Naive thymus-derived CD4-positive, alpha-beta T cell (primary cell): ENCODE results near the gene DAB2IP. TPM values are rescaled to one million over a fixed set of nuclear protein-coding genes. Genes with fewer than 3 reads are reported as not detected.

Experiments
- ATAC-seq: fragments of 150-1000 bp; cut with Tn5 transposase; 2 replicates; pipeline ENCODE4 v1.10.0; 2021; ENCODE audit warnings: mild to moderate bottlenecking, moderate library complexity
- CTCF ChIA-PET: fragments of 350-600 bp; sonication (Branson Sonifier 250); formaldehyde crosslinking; loops from one replicate; lab custom pipeline; 2021; ENCODE audit warnings: antibody characterized with exemption; lab: Charles Lee
- POLR2A ChIA-PET: fragments of 350-600 bp; sonication (Branson Sonifier 250); formaldehyde crosslinking; loops from one replicate; lab custom pipeline; 2021; ENCODE audit warnings: antibody characterized with exemption, inconsistent platforms; lab: Charles Lee
- DNase-seq, 9 donors: peaks; one replicate each; pipeline versions ENCODE4 v3.0.0 to v3.0.0-alpha.2; 2020 to 2022; ENCODE audit warnings: mixed read lengths in 1 of 9
- H3K27ac ChIP-seq: one replicate; pipeline ENCODE4 v1.7.0; 2013; ENCODE audit warnings: mild to moderate bottlenecking, low read depth, low read length, moderate library complexity
- H3K27me3 ChIP-seq, 2 donors: one replicate each; pipeline ENCODE4 v1.7.0; 2013; ENCODE audit warnings: low read length in 2 of 2, mild to moderate bottlenecking in 2 of 2, moderate library complexity in 2 of 2; ENCODE audit not compliant: control insufficient read depth in 2 of 2, insufficient read depth in 2 of 2
- H3K36me3 ChIP-seq, 3 experiments: 1 replicate in 2 of 3; 2 replicates in 1 of 3; pipeline ENCODE4 v1.7.0; 2013; ENCODE audit warnings: low read length in 3 of 3, mild to moderate bottlenecking in 3 of 3, moderate library complexity in 1 of 3; ENCODE audit not compliant: insufficient read depth in 3 of 3, control insufficient read depth in 2 of 3
- H3K4me1 ChIP-seq, 2 donors: one replicate each; pipeline ENCODE4 v1.7.0; 2013; ENCODE audit warnings: low read length in 2 of 2, mild to moderate bottlenecking in 2 of 2, moderate library complexity in 1 of 2; ENCODE audit not compliant: control insufficient read depth in 2 of 2, insufficient read depth in 2 of 2
- H3K4me3 ChIP-seq: 2 replicates; pipeline ENCODE4 v1.7.0; 2013; ENCODE audit warnings: mild to moderate bottlenecking, low read length
- H3K9me3 ChIP-seq, 3 experiments: 1 replicate in 2 of 3; 2 replicates in 1 of 3; pipeline ENCODE4 v1.7.0; 2013; ENCODE audit warnings: low read length in 3 of 3; ENCODE audit not compliant: control insufficient read depth in 2 of 3
- H3K27ac Mint-ChIP-seq, 9 donors: one replicate each; pipeline ENCODE4 v1.8.0; 2020 to 2022; ENCODE audit warnings: mixed read lengths in 9 of 9, mild to moderate bottlenecking in 8 of 9, moderate library complexity in 5 of 9, inconsistent platforms in 2 of 9
- H3K27me3 Mint-ChIP-seq, 5 donors: one replicate each; pipeline ENCODE4 v1.8.0; 2021 to 2022; ENCODE audit warnings: mixed read lengths in 5 of 5, mild to moderate bottlenecking in 1 of 5
- H3K36me3 Mint-ChIP-seq, 5 donors: one replicate each; pipeline ENCODE4 v1.8.0; 2020 to 2022; ENCODE audit warnings: mixed read lengths in 5 of 5, mild to moderate bottlenecking in 3 of 5, inconsistent platforms in 1 of 5
- H3K4me1 Mint-ChIP-seq, 7 donors: one replicate each; pipeline ENCODE4 v1.8.0; 2020 to 2022; ENCODE audit warnings: mixed read lengths in 7 of 7, mild to moderate bottlenecking in 3 of 7, inconsistent platforms in 1 of 7
- H3K4me3 Mint-ChIP-seq, 10 donors: one replicate each; pipeline ENCODE4 v1.8.0; 2020 to 2022; ENCODE audit warnings: mild to moderate bottlenecking in 10 of 10, mixed read lengths in 10 of 10, moderate library complexity in 6 of 10, inconsistent platforms in 2 of 10
- H3K9me3 Mint-ChIP-seq, 11 donors: one replicate each; pipeline ENCODE4 v1.8.0; 2020 to 2022; ENCODE audit warnings: mixed read lengths in 11 of 11, mild to moderate bottlenecking in 4 of 11, inconsistent platforms in 1 of 11, moderate library complexity in 1 of 11
- intact Hi-C, 2 donors: fragments of 100-400 bp; cut with micrococcal nuclease; formaldehyde crosslinking; loops; one replicate each; pipeline ENCODE4 v1.15.1; 2023
- polyA plus RNA-seq, 2 donors: library from polyadenylated mRNA; unstranded; fragments of 300-500 nt; fragmentation: Illumina TruSeq; gene quantifications; one replicate each; pipeline ENCODE4 v1.2.3, GENCODE V29; 2021
- total RNA-seq, 6 experiments: library from RNA in 5 of 6; stranded (reverse) in 5 of 6; gene quantifications; 1 replicate in 5 of 6; 2 replicates in 1 of 6; pipeline ENCODE4 v1.2.3 and lab custom pipeline; 2021 to 2026

DAB2IP gene
- total and polyA plus RNA-seq, 7 experiments from 2014 or later = 0.15 TPM; not detected in 6

GRCh38 chr9:121674952-121675351, 23.5 kb downstream of the DAB2IP start:
- Mint-ChIP-seq H3K36me3 (no peaks in the 10 kb centered on the region), H3K4me1 (no peaks in the 10 kb centered on the region), H3K9me3 (peaks cover 0 to 5% (median 0%) of the 10 kb centered on the region in 11 donors), H3K4me3 (no peak overlapping the region), H3K27me3 (peaks cover 0 to 39% (median 9%) of the 10 kb centered on the region in 5 donors), H3K27ac (no peak overlapping the region)
- Histone ChIP-seq H3K27me3 (no peaks in the 10 kb centered on the region), H3K4me3 (no peak overlapping the region), H3K9me3 (no peaks in the 10 kb centered on the region), H3K36me3 (no peaks in the 10 kb centered on the region), H3K4me1 (no peaks in the 10 kb centered on the region), H3K27ac (no peak overlapping the region)
- ATAC-seq (no peak), DNase-seq (no peak)
- ChIA-PET CTCF (no interaction called here), POLR2A (no interaction called here)
- intact Hi-C loops = no loop called here

GRCh38 chr9:121675381-121675780, 23.9 kb downstream of the DAB2IP start:
- no peaks in the 10 kb centered on the region for H3K36me3 Mint-ChIP-seq
- DNase-seq = no peak
- H3K9me3 Mint-ChIP-seq = peaks cover 0 to 5% (median 0%) of the 10 kb centered on the region in 11 donors
- no peak overlapping the region for H3K4me3 Mint-ChIP-seq
- no peak overlapping the region for H3K27ac Mint-ChIP-seq
- Histone ChIP-seq H3K36me3 (no peaks in the 10 kb centered on the region), H3K9me3 (no peaks in the 10 kb centered on the region), H3K4me1 (no peaks in the 10 kb centered on the region), H3K4me3 (no peak overlapping the region), H3K27me3 (no peaks in the 10 kb centered on the region), H3K27ac (no peak overlapping the region)
- ChIA-PET POLR2A (no interaction called here), CTCF (no interaction called here)
- intact Hi-C loops = no loop called here
- no peaks in the 10 kb centered on the region for H3K4me1 Mint-ChIP-seq
- ATAC-seq = no peak
- peaks cover 0 to 40% (median 7%) of the 10 kb centered on the region in 5 donors for H3K27me3 Mint-ChIP-seq

GRCh38 chr9:121675969-121676822, 24.8 kb downstream of the DAB2IP start:
- ChIA-PET CTCF (no interaction called here), POLR2A (no interaction called here)
- Histone ChIP-seq H3K9me3 (no peaks in the 10 kb centered on the region), H3K36me3 (no peaks in the 10 kb centered on the region), H3K27me3 (no peaks in the 10 kb centered on the region), H3K4me1 (no peaks in the 10 kb centered on the region), H3K27ac (no peak overlapping the region), H3K4me3 (no peak overlapping the region)
- H3K4me3 Mint-ChIP-seq = no peak overlapping the region
- H3K36me3 Mint-ChIP-seq = no peaks in the 10 kb centered on the region
- no peak overlapping the region for H3K27ac Mint-ChIP-seq
- no peaks in the 10 kb centered on the region for H3K4me1 Mint-ChIP-seq
- ATAC-seq (peak; percentile 8), DNase-seq (no peak)
- H3K27me3 Mint-ChIP-seq = peaks cover 0 to 32% (median 4%) of the 10 kb centered on the region in 5 donors
- intact Hi-C loops = no loop called here
- peaks cover 0 to 5% (median 0%) of the 10 kb centered on the region in 11 donors for H3K9me3 Mint-ChIP-seq

- no peaks in the 10 kb centered on the region for H3K9me3 ChIP-seq
- no peaks in the 10 kb centered on the region for H3K4me1 Mint-ChIP-seq
- H3K9me3 Mint-ChIP-seq = peaks cover 0 to 5% (median 0%) of the 10 kb centered on the region in 11 donors
- ChIA-PET CTCF (no interaction called here), POLR2A (no interaction called here)
- H3K4me3 ChIP-seq = no peak overlapping the region
- no peaks in the 10 kb centered on the region for H3K27me3 ChIP-seq
- H3K36me3 ChIP-seq = no peaks in the 10 kb centered on the region
- peaks cover 0 to 36% (median 6%) of the 10 kb centered on the region in 5 donors for H3K27me3 Mint-ChIP-seq
- H3K36me3 Mint-ChIP-seq = no peaks in the 10 kb centered on the region
- intact Hi-C loops = no loop called here
- H3K4me1 ChIP-seq = no peaks in the 10 kb centered on the region
- H3K27ac ChIP-seq = no peak overlapping the region
- no peak for DNase-seq
- ATAC-seq = no peak
- H3K27ac Mint-ChIP-seq = no peak overlapping the region
- no peak overlapping the region for H3K4me3 Mint-ChIP-seq
Observed at GRCh38 chr9:121676926-121677325, 25.5 kb downstream of the DAB2IP start.

GRCh38 chr9:121678501-121679022, 27.1 kb downstream of the DAB2IP start:
- no peaks in the 10 kb centered on the region for H3K36me3 ChIP-seq
- H3K4me1 Mint-ChIP-seq = peaks cover 0 to under 1% (median 0%) of the 10 kb centered on the region in 7 donors
- no peaks in the 10 kb centered on the region for H3K4me1 ChIP-seq
- H3K27me3 Mint-ChIP-seq = peaks cover 3 to 26% (median 7%) of the 10 kb centered on the region in 5 donors
- H3K27ac Mint-ChIP-seq = no peak overlapping the region
- no peaks in the 10 kb centered on the region for H3K27me3 ChIP-seq
- DNase-seq (no peak), ATAC-seq (no peak)
- POLR2A ChIA-PET = no interaction called here
- H3K4me3 Mint-ChIP-seq = no peak overlapping the region
- no peak overlapping the region for H3K4me3 ChIP-seq
- intact Hi-C loops = no loop called here
- CTCF ChIA-PET = no interaction called here
- H3K9me3 ChIP-seq = no peaks in the 10 kb centered on the region
- peaks cover 0 to 5% (median 0%) of the 10 kb centered on the region in 11 donors for H3K9me3 Mint-ChIP-seq
- H3K27ac ChIP-seq = no peak overlapping the region
- H3K36me3 Mint-ChIP-seq = no peaks in the 10 kb centered on the region

- Histone ChIP-seq H3K9me3 (no peaks in the 10 kb centered on the region), H3K4me3 (no peak overlapping the region), H3K4me1 (no peaks in the 10 kb centered on the region), H3K27me3 (no peaks in the 10 kb centered on the region), H3K36me3 (no peaks in the 10 kb centered on the region), H3K27ac (no peak overlapping the region)
- intact Hi-C loops = loop anchor here in 1 of 2 donors (10.0 kb wide), 1 partner anchor 125 kb away; no protein-coding TSS in a partner anchor
- no peak for ATAC-seq
- Mint-ChIP-seq H3K4me1 (peaks cover 0 to 4% (median 0%) of the 10 kb centered on the region in 7 donors), H3K27me3 (peaks cover 5 to 17% (median 8%) of the 10 kb centered on the region in 5 donors), H3K36me3 (no peaks in the 10 kb centered on the region), H3K4me3 (no peak overlapping the region), H3K27ac (no peak overlapping the region), H3K9me3 (peaks cover 0 to 5% (median 0%) of the 10 kb centered on the region in 11 donors)
- ChIA-PET POLR2A (no interaction called here), CTCF (no interaction called here)
- DNase-seq = no peak
Observed at GRCh38 chr9:121679901-121680635, 28.6 kb downstream of the DAB2IP start.
